Psoas muscle (tissue), 8 donors: ENCODE data around the gene ZNF668. TPM values are rescaled to one million over a fixed set of nuclear protein-coding genes. Genes with fewer than 3 reads are reported as not detected.
A peak's percentile ranks its signal among the peaks of the same experiment; 100 is the strongest.

Experiments used
- ATAC-seq, 4 donors: fragments of 200-7000 bp; cut with Tn5 transposase; one replicate each; pipeline ENCODE4 v1.9.1; 2020; ENCODE audit warnings: moderate library complexity in 3 of 4, mild to moderate bottlenecking in 2 of 4
- DNase-seq, 2 donors: peaks; one replicate each; pipeline ENCODE4 v3.0.0-alpha.2; 2020
- H3K27ac ChIP-seq: fragments of 200-600 bp; one replicate; pipeline ENCODE4 v1.8.0; 2022
- H3K27me3 ChIP-seq, 3 donors: fragments of 200-600 bp in 1 of 3; one replicate each; pipeline versions ENCODE4 v1.6.1 to v1.8.0; 2013 to 2022; ENCODE audit warnings: low read length in 2 of 3, mild to moderate bottlenecking in 2 of 3, moderate library complexity in 1 of 3; ENCODE audit not compliant: insufficient read depth in 3 of 3
- H3K36me3 ChIP-seq, 2 donors: fragments of 200-600 bp in 1 of 2; one replicate each; pipeline versions ENCODE4 v1.6.1 to v1.8.0; 2013 to 2022; ENCODE audit warnings: low read depth in 1 of 2, mild to moderate bottlenecking in 1 of 2, moderate library complexity in 1 of 2; ENCODE audit not compliant: insufficient read depth in 1 of 2
- H3K4me1 ChIP-seq: fragments of 200-600 bp; one replicate; pipeline ENCODE4 v1.8.0; 2022
- H3K4me3 ChIP-seq: fragments of 200-600 bp; one replicate; pipeline ENCODE4 v1.8.0; 2022; ENCODE audit warnings: mild to moderate bottlenecking
- H3K9me3 ChIP-seq: fragments of 200-600 bp; one replicate; pipeline ENCODE4 v1.8.0; 2022
- CTCF ChIP-seq: fragments of 200-600 bp; IDR thresholded peaks from one replicate; pipeline ENCODE4 v1.8.0; 2022; ENCODE audit warnings: antibody characterized with exemption
- WGBS, 3 donors: extraction: QIAGEN DNeasy Blood & Tissue Kit; methylation state at CpG; one replicate each; pipeline versions ENCODE4 v1.1.6 to v1.1.7; 2013; 5-methylcytosine and 5-hydroxymethylcytosine counted together
- intact Hi-C, 2 donors: fragments of 100-400 bp; cut with DNase I; formaldehyde crosslinking; loops; one replicate each; pipeline versions ENCODE4 v1.11.0 to v1.14.2; 2022
- polyA plus RNA-seq, 3 donors: library from polyadenylated mRNA; stranded (reverse); fragments of 200-250 nt; gene quantifications; one replicate each; pipeline ENCODE4 v1.2.3, GENCODE V29; 2013
- total RNA-seq, 4 donors: library from RNA; stranded (reverse); fragmentation: NEBNext Ultra II Directional in 2 of 4; extraction: Animal tissue kit (Norgen Biotek cat#: 25700) in 2 of 4; gene quantifications; one replicate each; pipeline versions ENCODE4 v1.2.1 to v1.2.4, GENCODE V29; 2021 to 2023
- donor health status: healthy with polysubstance abuse.
- donor health status: DM: no; HTN: no; CAD: no; lungs with moderate emphysema.
- donor health status: Bipolar disorder and iron deficiency.
- donor health status: healthy.
- donor health status: DM: yes; HTN: yes; CAD: no.
- donor health status: DM: no; HTN: no; CAD: no.
- donor health status: DM: no; HTN: no; CAD: no.
- donor health status: DM: yes; HTN: yes; CAD: no.

The ZNF668 gene
- total and polyA plus RNA-seq, 7 donors: 5.3 to 12.3 (median 7.2) TPM

DNA sequence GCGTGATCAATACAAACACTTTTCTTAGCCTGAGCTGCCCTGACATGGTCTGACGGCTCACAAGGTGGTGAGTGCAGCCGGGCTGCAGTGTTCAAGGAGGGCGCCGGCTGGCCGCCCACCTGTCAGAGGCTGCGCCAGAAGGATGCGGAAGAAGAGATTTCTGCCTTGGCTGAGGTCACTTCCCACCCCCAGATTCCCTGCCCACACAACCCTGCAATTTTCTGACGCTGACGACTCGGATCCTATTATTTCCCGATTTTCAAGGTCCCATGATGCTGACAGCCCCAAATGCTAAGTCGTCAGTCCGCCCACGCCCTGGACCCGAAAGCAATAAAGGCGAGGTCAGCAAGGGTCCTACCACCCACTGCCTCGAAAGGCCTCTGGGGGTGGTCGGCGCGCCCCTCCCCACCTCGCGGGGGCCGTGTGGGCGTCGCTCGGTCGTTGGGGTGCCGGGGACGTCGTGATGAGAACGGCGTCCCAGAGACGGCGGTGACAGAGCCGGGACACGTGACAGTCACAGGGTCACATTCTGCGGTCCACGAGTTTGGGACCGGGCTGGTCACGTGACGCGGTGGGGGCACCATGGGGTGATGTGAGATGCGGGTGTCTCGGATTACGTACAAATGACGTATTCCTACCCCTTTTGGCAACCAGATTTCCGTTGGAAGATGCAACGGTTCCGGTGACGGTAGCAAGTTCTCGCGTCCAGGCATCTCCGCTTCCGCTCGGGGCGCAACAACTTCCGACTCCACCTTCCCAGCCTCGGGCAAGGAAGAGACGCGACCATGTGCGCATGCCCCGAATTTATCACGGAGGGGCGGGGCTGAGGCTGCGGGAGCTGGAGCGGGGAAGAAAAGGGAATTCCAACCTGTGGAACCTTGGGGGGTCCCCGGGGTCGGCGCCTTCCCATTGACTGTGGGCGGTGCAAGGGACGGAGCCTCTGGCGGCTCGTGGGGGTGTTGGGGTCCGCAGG lies 41.0 kb downstream of the ZNF668 start, which contains the start of gene STX4:
Gene STX4 (plus strand): TSS at position 823 of the 973 bp plus-strand sequence. CDS start 248 bp downstream, outside the sequence.
- Histone ChIP-seq H3K27ac (peak within 1 kb of the TSS; percentile 96), H3K4me1 (peaks cover 10% of the 10 kb centered on the region), H3K27me3 (no peaks in the 10 kb centered on the region), H3K4me3 (peak within 1 kb of the TSS; percentile 85), H3K9me3 (no peaks in the 10 kb centered on the region), H3K36me3 (peaks cover 3 to 36% of the 10 kb centered on the region in 2 donors)
- ATAC-seq (peak; percentile 91 to 96 (median 94)), DNase-seq (peak; percentile 98 to 99)
- no peak for TF ChIP-seq CTCF
- intact Hi-C loops: loop anchor here (2.0 to 5.0 kb wide), 2 partner anchors 36 to 40 kb away; no protein-coding TSS in a partner anchor
- 1% methylated on average over 71 to 75 of the region's 75 CpGs for WGBS, 3 donors

DNA sequence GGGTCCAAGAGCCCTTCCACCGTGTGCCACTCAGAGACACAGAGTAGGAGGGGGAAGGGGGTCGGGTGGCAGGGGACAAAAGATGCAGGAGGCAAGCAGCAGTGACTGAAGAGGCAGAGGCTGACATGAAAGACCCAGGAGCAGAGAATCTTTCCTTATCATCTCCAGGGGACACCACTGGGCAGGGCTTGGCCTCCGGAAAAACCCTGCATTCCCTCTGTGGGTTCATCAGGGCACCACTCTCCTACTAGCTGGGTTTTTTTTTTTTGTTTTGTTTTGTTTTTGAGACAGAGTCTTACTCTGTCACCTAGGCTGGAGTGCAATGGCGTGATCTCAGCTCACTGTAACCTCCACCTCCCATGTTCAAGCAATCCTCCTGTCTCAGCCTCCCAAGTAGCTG lies 42.8 kb downstream of the ZNF668 start:
- no peaks in the 10 kb centered on the region for H3K27me3 ChIP-seq
- ATAC-seq (no peak), DNase-seq (no peak)
- WGBS, 3 donors: 75 to 86% (median 79%) methylated on average over 4 of the region's 4 CpGs
- H3K4me3 ChIP-seq: no peak overlapping the region
- peak overlapping the region; percentile 96 for H3K27ac ChIP-seq
- peaks cover 10% of the 10 kb centered on the region for H3K4me1 ChIP-seq
- no peak for TF ChIP-seq CTCF
- intact Hi-C loops: loop anchor here in 1 of 2 donors (5.0 kb wide), 1 partner anchor 34 kb away; no protein-coding TSS in a partner anchor
- H3K36me3 ChIP-seq: peaks cover 0 to 19% of the 10 kb centered on the region in 2 donors
- H3K9me3 ChIP-seq: no peaks in the 10 kb centered on the region

GRCh38 chr16:31029272-31029671 lies 44.8 kb downstream of the ZNF668 start:
- WGBS, 3 donors: 68 to 78% (median 68%) methylated on average over 5 of the region's 5 CpGs
- Histone ChIP-seq H3K9me3 (no peaks in the 10 kb centered on the region), H3K27me3 (no peaks in the 10 kb centered on the region), H3K27ac (no peak overlapping the region), H3K36me3 (no peaks in the 10 kb centered on the region), H3K4me1 (peaks cover 1% of the 10 kb centered on the region), H3K4me3 (no peak overlapping the region)
- ATAC-seq: no peak
- no peak for TF ChIP-seq CTCF
- intact Hi-C loops: no loop called here
- no peak for DNase-seq

DNA sequence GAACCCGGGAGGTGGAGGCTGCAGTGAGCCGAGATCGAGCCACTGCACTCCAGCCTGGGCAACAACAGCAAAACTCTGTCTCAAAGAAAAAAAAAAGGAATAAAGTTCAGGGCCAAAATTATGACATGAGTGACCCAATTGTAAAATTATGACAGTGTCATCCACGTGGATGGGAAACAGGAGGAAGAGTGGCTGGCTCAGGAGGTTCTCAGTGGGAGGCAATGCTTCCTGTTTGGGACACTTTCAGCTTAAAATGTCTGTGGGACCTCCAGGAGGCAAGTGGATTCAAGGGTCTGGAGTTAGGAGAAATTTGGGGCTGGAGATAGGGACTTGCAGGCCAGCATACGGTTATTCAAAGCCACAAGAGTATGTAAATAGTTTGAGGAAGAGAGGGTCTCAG lies 48.7 kb downstream of the ZNF668 start:
- Histone ChIP-seq H3K9me3 (no peaks in the 10 kb centered on the region), H3K36me3 (no peaks in the 10 kb centered on the region), H3K27ac (no peak overlapping the region), H3K4me3 (no peak overlapping the region), H3K27me3 (no peaks in the 10 kb centered on the region), H3K4me1 (no peaks in the 10 kb centered on the region)
- ATAC-seq (no peak), DNase-seq (no peak)
- no peak for TF ChIP-seq CTCF
- 73 to 86% (median 76%) methylated on average over 5 of the region's 5 CpGs for WGBS, 3 donors
- intact Hi-C loops: no loop called here
